ENCODE measurements around the gene CD164L2. TPM values are rescaled to one million over a fixed set of nuclear protein-coding genes. Genes with fewer than 3 reads are reported as not detected.

CD164L2 gene
- total RNA-seq, 2 experiments from 2014 or later, result not detected

DNA sequence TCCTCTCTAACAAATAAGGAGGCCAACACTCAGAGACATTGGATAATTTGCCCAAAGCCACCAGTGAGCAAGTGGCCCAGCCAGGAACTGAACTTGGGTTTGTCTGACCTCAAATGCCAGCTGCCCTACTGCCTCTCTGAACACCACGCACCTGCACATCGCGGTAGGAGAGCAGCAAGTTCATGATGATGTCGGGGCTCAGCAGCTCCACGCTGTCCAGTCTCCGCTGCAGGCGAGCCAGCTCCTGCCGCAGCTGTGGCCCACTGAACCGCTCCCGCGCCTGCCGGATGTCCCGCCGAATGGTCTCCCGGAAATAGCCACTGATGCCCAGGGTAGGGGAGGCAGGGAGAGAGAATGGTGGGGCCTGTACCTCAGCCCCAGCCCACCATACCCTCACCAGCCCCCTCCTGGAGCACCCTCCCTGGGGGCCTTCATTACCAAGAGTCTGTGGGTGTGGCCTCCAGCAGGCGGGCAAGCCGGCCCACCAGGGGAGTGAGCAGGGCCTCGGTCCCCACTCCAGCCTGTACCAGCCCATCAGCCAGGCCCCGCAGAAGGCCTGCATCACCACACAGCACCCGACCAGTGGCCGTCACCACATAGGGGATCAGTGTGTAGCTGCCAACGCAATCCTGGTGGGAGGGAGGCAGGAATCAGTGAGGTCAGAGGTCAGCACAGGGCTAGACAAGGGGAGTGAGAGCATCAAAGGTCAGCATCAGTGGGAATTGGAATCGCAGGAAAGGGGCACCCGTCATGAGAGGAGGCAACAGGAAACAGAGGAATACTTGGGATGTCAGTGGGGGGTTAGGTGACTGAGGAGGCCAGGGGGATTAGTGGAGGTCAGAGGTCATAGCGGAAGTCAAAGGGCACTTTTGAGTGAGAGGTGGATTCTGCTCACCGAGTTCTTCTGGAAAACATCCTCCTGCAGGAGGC lies 19.1 kb downstream of the CD164L2 start:
- peak overlapping the region; percentile 42 for H3K4me3 Mint-ChIP-seq
- intact Hi-C loops (cut with DNase I, micrococcal nuclease), result loop anchor here (2.0 kb wide), 2 partner anchors 21 to 29 kb away; partner anchors contain the start of genes GPR3 (in 1 of the 2) and SYTL1 (in 1 of the 2)
- H3K9me3 Mint-ChIP-seq, result no peaks in the 10 kb centered on the region
- H3K4me1 Mint-ChIP-seq (ENCODE audit: low read depth), result peaks cover 54% of the 10 kb centered on the region
- Histone ChIP-seq H3K4me3 (ENCODE audit: low read length) (no peak overlapping the region), H3K27ac (ENCODE audit: low read depth in 1 of 2, low read length in 2 of 2) (no peak overlapping the region), H3K4me1 (ENCODE audit: insufficient read depth, low read length) (peaks cover 55% of the 10 kb centered on the region), H3K9me3 (ENCODE audit: control insufficient read depth in 1 of 2, insufficient read depth in 1 of 2, low read length in 2 of 2) (no peaks in the 10 kb centered on the region), H3K27me3 (ENCODE audit: control insufficient read depth in 1 of 2, insufficient read depth in 2 of 2, low read length in 2 of 2) (no peaks in the 10 kb centered on the region), H3K36me3 (ENCODE audit: insufficient read depth, low read length) (no peaks in the 10 kb centered on the region)
- no peak overlapping the region for H3K27ac Mint-ChIP-seq
- TF ChIP-seq, protein P1, sequence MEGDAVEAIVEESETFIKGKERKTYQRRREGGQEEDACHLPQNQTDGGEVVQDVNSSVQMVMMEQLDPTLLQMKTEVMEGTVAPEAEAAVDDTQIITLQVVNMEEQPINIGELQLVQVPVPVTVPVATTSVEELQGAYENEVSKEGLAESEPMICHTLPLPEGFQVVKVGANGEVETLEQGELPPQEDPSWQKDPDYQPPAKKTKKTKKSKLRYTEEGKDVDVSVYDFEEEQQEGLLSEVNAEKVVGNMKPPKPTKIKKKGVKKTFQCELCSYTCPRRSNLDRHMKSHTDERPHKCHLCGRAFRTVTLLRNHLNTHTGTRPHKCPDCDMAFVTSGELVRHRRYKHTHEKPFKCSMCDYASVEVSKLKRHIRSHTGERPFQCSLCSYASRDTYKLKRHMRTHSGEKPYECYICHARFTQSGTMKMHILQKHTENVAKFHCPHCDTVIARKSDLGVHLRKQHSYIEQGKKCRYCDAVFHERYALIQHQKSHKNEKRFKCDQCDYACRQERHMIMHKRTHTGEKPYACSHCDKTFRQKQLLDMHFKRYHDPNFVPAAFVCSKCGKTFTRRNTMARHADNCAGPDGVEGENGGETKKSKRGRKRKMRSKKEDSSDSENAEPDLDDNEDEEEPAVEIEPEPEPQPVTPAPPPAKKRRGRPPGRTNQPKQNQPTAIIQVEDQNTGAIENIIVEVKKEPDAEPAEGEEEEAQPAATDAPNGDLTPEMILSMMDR (IDR thresholded peaks at IDR 0.05), result no peak
- DNase-seq (no peak), ATAC-seq (ENCODE audit: poor library complexity) (no peak)
- H3K27me3 Mint-ChIP-seq, result no peaks in the 10 kb centered on the region
- no peaks in the 10 kb centered on the region for H3K36me3 Mint-ChIP-seq (ENCODE audit: low read depth)
- POLR2A ChIA-PET, result no interaction called here
- CTCF ChIA-PET, result no interaction called here

DNA sequence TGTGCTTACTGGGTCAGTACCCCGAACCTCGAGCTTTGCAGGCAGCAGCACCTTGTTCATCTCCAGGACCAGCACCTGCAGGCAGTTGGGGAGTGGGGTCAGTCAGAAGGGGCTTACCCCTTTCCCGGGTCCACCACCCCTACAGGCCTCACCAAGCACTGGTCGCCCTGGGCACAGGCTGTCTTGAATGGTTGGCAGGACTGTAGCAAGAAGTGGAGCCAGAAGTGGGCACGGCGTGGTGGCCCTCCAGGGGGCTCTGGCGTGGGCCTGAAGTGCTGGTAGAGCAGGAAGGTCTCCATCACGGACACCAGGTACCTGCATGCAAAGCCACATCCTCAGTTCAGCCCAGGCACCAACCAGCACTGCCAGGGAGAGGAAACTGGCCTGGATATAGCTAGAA lies 21.6 kb downstream of the CD164L2 start:
- POLR2A ChIA-PET, result interaction anchor here (1.3 kb wide), 1 partner anchor 29 kb away, joined by 3 read pairs; no protein-coding TSS in a partner anchor
- intact Hi-C loops (cut with DNase I, micrococcal nuclease), result no loop called here
- Histone ChIP-seq H3K27ac (ENCODE audit: low read depth in 1 of 2, low read length in 2 of 2) (no peak overlapping the region), H3K9me3 (ENCODE audit: control insufficient read depth in 1 of 2, insufficient read depth in 1 of 2, low read length in 2 of 2) (no peaks in the 10 kb centered on the region), H3K27me3 (ENCODE audit: control insufficient read depth in 1 of 2, insufficient read depth in 2 of 2, low read length in 2 of 2) (no peaks in the 10 kb centered on the region), H3K4me1 (ENCODE audit: insufficient read depth, low read length) (peaks cover 64% of the 10 kb centered on the region), H3K36me3 (ENCODE audit: insufficient read depth, low read length) (no peaks in the 10 kb centered on the region), H3K4me3 (ENCODE audit: low read length) (no peak overlapping the region)
- DNase-seq (no peak), ATAC-seq (ENCODE audit: poor library complexity) (no peak)
- H3K9me3 Mint-ChIP-seq, result no peaks in the 10 kb centered on the region
- CTCF ChIA-PET, result no interaction called here
- no peaks in the 10 kb centered on the region for H3K27me3 Mint-ChIP-seq
- peaks cover 60% of the 10 kb centered on the region for H3K4me1 Mint-ChIP-seq (ENCODE audit: low read depth)
- TF ChIP-seq, protein P1 (IDR thresholded peaks at IDR 0.05), result no peak
- H3K4me3 Mint-ChIP-seq, result peak overlapping the region; percentile 75
- no peak overlapping the region for H3K27ac Mint-ChIP-seq
- H3K36me3 Mint-ChIP-seq (ENCODE audit: low read depth), result no peaks in the 10 kb centered on the region

DNA sequence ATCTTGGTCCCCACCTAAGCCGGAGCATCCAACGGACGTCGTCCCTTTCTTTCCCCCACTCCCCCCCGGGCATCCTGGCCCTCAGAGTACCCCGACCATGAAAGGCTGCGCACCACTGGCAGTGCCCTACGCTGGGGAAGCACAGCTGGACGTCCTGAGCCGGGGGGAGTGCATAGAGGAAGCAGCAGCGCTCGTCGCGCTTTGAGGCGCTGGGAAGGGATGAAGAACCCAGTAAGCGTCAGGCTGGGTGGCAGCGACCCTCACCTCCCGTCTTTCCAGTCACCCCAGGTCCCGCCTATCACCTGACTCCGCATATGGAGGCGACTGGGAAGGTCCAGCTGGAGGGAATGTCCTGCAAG lies 22.1 kb downstream of the CD164L2 start:
- H3K4me1 ChIP-seq (ENCODE audit: insufficient read depth, low read length), result peaks cover 68% of the 10 kb centered on the region
- TF ChIP-seq, protein P1 (IDR thresholded peaks at IDR 0.05), result no peak

More for the DNA sequence above, 22.1 kb downstream of the CD164L2 start:
- ChIA-PET CTCF (no interaction called here), POLR2A (interaction anchor here (1.3 kb wide), 1 partner anchor 28 kb away, joined by 3 read pairs; no protein-coding TSS in a partner anchor)
- H3K27ac Mint-ChIP-seq, result no peak overlapping the region
- H3K9me3 ChIP-seq (ENCODE audit: control insufficient read depth in 1 of 2, insufficient read depth in 1 of 2, low read length in 2 of 2), result no peaks in the 10 kb centered on the region
- intact Hi-C loops (cut with DNase I, micrococcal nuclease), result no loop called here
- H3K27me3 Mint-ChIP-seq, result no peaks in the 10 kb centered on the region
- H3K27ac ChIP-seq (ENCODE audit: low read depth in 1 of 2, low read length in 2 of 2), result no peak overlapping the region
- H3K4me3 ChIP-seq (ENCODE audit: low read length), result no peak overlapping the region
- no peaks in the 10 kb centered on the region for H3K27me3 ChIP-seq (ENCODE audit: control insufficient read depth in 1 of 2, insufficient read depth in 2 of 2, low read length in 2 of 2)
- no peaks in the 10 kb centered on the region for H3K36me3 ChIP-seq (ENCODE audit: insufficient read depth, low read length)
- no peaks in the 10 kb centered on the region for H3K9me3 Mint-ChIP-seq
- peaks cover 60% of the 10 kb centered on the region for H3K4me1 Mint-ChIP-seq (ENCODE audit: low read depth)
- DNase-seq (no peak), ATAC-seq (ENCODE audit: poor library complexity) (no peak)
- peak overlapping the region; percentile 82 for H3K4me3 Mint-ChIP-seq
- no peaks in the 10 kb centered on the region for H3K36me3 Mint-ChIP-seq (ENCODE audit: low read depth)
